HCT116 (cell line): Measurements from ENCODE around the gene BCL11A. TPM values are rescaled to one million over a fixed set of nuclear protein-coding genes. Genes with fewer than 3 reads are reported as not detected.

Experiments used
- ATAC-seq: fragments of 200-7000 bp; cut with Tn5 transposase; 2 replicates; pipeline ENCODE4 v1.9.1; 2020; ENCODE audit warnings: mild to moderate bottlenecking, moderate library complexity
- BruUV-seq: library from RNA; stranded (reverse); fragments of 400-500 nt; replicated peaks from 2 replicates; lab custom pipeline; 2021; lab: Mats Ljungman, UMichigan
- CTCF ChIA-PET: fragments of 300-600 bp; sonication (Branson Sonifier 250); formaldehyde crosslinking; loops from one replicate; lab custom pipeline; 2021; ENCODE audit warnings: antibody characterized with exemption; lab: Charles Lee
- POLR2A ChIA-PET: fragments of 300-600, 350-600 bp; sonication (Branson Sonifier 250); formaldehyde crosslinking; loops from one replicate; lab custom pipeline; 2021; ENCODE audit warnings: antibody characterized with exemption; lab: Charles Lee
- RAD21 ChIA-PET, 2 experiments: fragments of 300-600 bp; sonication (Branson Sonifier 250); formaldehyde crosslinking; loops; one replicate each; lab custom pipeline; 2023; ENCODE audit warnings: low total read pairs in 2 of 2; ENCODE audit not compliant: uncharacterized antibody in 2 of 2, unreplicated experiment in 2 of 2, low non-redundant PET in 1 of 2; lab: Charles Lee
- DNase-seq: peaks from one replicate; pipeline ENCODE4 v3.0.0-alpha.2; 2010; ENCODE audit warnings: low read depth, low spot score
- H2AFZ ChIP-seq: fragments of 200-600 bp; shearing (Covaris generic), sonication (generic); 2 replicates; pipeline ENCODE4 v1.6.1; 2017; ENCODE audit warnings: low read depth, mixed run types, mixed read lengths, antibody characterized with exemption, low read length; ENCODE audit not compliant: poor library complexity, severe bottlenecking
- H3K27ac ChIP-seq: 2 replicates; pipeline ENCODE4 v1.5.1; 2012; ENCODE audit warnings: low read depth, low read length
- H3K27me3 ChIP-seq: fragments of 200-600 bp; sonication (generic); 2 replicates; pipeline ENCODE4 v1.6.1; 2016; ENCODE audit warnings: mixed run types, low read length, mixed read lengths; ENCODE audit not compliant: insufficient read depth
- H3K36me3 ChIP-seq, 2 experiments: fragments of 200-500 bp in 1 of 2; fragments of 200-600 bp in 1 of 2; sonication (Bioruptor generic) in 1 of 2; sonication (generic) in 1 of 2; 2 replicates each; pipeline versions ENCODE4 v1.5.1 to v1.6.1; 2014 to 2016; ENCODE audit warnings: low read length in 2 of 2, inconsistent platforms in 1 of 2, mixed read lengths in 1 of 2, mixed run types in 1 of 2; ENCODE audit not compliant: insufficient read depth in 2 of 2, control insufficient read depth in 1 of 2
- H3K4me1 ChIP-seq, 2 experiments: fragments of 200-600 bp in 1 of 2; sonication (generic) in 1 of 2; 2 replicates each; pipeline versions ENCODE4 v1.5.1 to v1.6.1; 2012 to 2017; ENCODE audit warnings: low read length in 2 of 2, inconsistent platforms in 1 of 2, mild to moderate bottlenecking in 1 of 2, mixed read lengths in 1 of 2, mixed run types in 1 of 2, moderate library complexity in 1 of 2; ENCODE audit not compliant: insufficient read depth in 2 of 2, control insufficient read depth in 1 of 2
- H3K4me2 ChIP-seq: fragments of 200-600 bp; sonication (generic); 2 replicates; pipeline ENCODE4 v1.6.1; 2017; ENCODE audit warnings: mixed run types, low read length, mixed read lengths
- H3K4me3 ChIP-seq, 2 experiments: fragments of 200-600 bp in 1 of 2; sonication (generic) in 1 of 2; replicated peaks in 1 of 2; 2 replicates each; pipeline ENCODE4 v1.5.1; 2011 to 2016; ENCODE audit warnings: low read length in 2 of 2, control low read depth in 1 of 2, low read depth in 1 of 2, mild to moderate bottlenecking in 1 of 2, mixed read lengths in 1 of 2, mixed run types in 1 of 2
- H3K79me2 ChIP-seq: fragments of 200-600 bp; sonication (generic); 2 replicates; pipeline ENCODE4 v1.6.1; 2017; ENCODE audit warnings: mild to moderate bottlenecking, mixed run types, low read length, moderate library complexity, mixed read lengths; ENCODE audit not compliant: insufficient read depth
- H3K9ac ChIP-seq: fragments of 200-600 bp; sonication (generic); 2 replicates; pipeline ENCODE4 v1.6.1; 2016; ENCODE audit warnings: low read length, mixed read lengths
- H3K9me2 ChIP-seq: fragments of 200-600 bp; sonication (generic), shearing (Covaris generic); 2 replicates; pipeline ENCODE4 v1.6.1; 2017; ENCODE audit warnings: mixed run types, mild to moderate bottlenecking, moderate library complexity; ENCODE audit not compliant: insufficient read depth
- H3K9me3 ChIP-seq, 2 experiments: fragments of 200-500 bp in 1 of 2; fragments of 200-600 bp in 1 of 2; sonication (Bioruptor generic) in 1 of 2; sonication (generic) in 1 of 2; 2 replicates each; pipeline ENCODE4 v1.6.1; 2014 to 2017; ENCODE audit warnings: low read length in 2 of 2, mixed read lengths in 2 of 2, inconsistent platforms in 1 of 2, low read depth in 1 of 2, mild to moderate bottlenecking in 1 of 2, mixed run types in 1 of 2, moderate library complexity in 1 of 2; ENCODE audit not compliant: control insufficient read depth in 1 of 2, insufficient read depth in 1 of 2
- H4K20me1 ChIP-seq: fragments of 200-600 bp; sonication (generic), shearing (Covaris generic); 2 replicates; pipeline ENCODE4 v1.6.1; 2017; ENCODE audit warnings: mixed run types, mild to moderate bottlenecking, moderate library complexity; ENCODE audit not compliant: insufficient read depth
- ATF3 ChIP-seq: IDR thresholded peaks from 2 replicates; pipeline ENCODE4 v1.6.1; 2012
- CBX3 ChIP-seq: IDR thresholded peaks from 2 replicates; pipeline ENCODE4 v1.6.1; 2012; ENCODE audit warnings: low read depth
- CEBPB ChIP-seq: IDR thresholded peaks from 2 replicates; pipeline ENCODE4 v1.6.1; 2012; ENCODE audit warnings: low read depth
- EGR1 ChIP-seq: IDR thresholded peaks from 2 replicates; pipeline ENCODE4 v1.6.1; 2012; ENCODE audit warnings: low read depth
- ELF1 ChIP-seq: IDR thresholded peaks from 2 replicates; pipeline ENCODE4 v1.6.1; 2012; ENCODE audit warnings: low read depth, borderline replicate concordance
- EZH2 ChIP-seq: fragments of 200-600 bp; sonication (generic); IDR thresholded peaks from 2 replicates; pipeline ENCODE4 v1.6.1; 2017; ENCODE audit warnings: antibody characterized with exemption, mixed run types
- EZH2phosphoT487 ChIP-seq: fragments of 200-600 bp; IDR thresholded peaks from 2 replicates; pipeline ENCODE4 v1.6.1; 2018; ENCODE audit warnings: antibody characterized with exemption, borderline replicate concordance
- FOSL1 ChIP-seq: IDR thresholded peaks from 2 replicates; pipeline ENCODE4 v1.6.1; 2012; ENCODE audit warnings: low read depth
- JUND ChIP-seq: IDR thresholded peaks from 2 replicates; pipeline ENCODE4 v1.6.1; 2012
- MAX ChIP-seq: IDR thresholded peaks from 2 replicates; pipeline ENCODE4 v1.6.1; 2012
- POLR2A ChIP-seq: IDR thresholded peaks from 2 replicates; pipeline ENCODE4 v1.7.0; 2011; ENCODE audit warnings: borderline replicate concordance; ENCODE audit not compliant: insufficient read depth, insufficient read length; ENCODE audit errors: extremely low read depth
- POLR2AphosphoS5 ChIP-seq: IDR thresholded peaks from 2 replicates; pipeline ENCODE4 v1.6.1; 2011; ENCODE audit warnings: mild to moderate bottlenecking, low read depth, low read length, moderate library complexity
- RAD21 ChIP-seq: IDR thresholded peaks from 2 replicates; pipeline ENCODE4 v1.6.1; 2012; ENCODE audit warnings: low read depth, mild to moderate bottlenecking
- REST ChIP-seq: IDR thresholded peaks from 2 replicates; pipeline ENCODE4 v1.6.1; 2012; ENCODE audit warnings: low read depth
- SIN3A ChIP-seq: IDR thresholded peaks from 2 replicates; pipeline ENCODE4 v1.6.1; 2012; ENCODE audit warnings: low read depth
- SP1 ChIP-seq: IDR thresholded peaks from 2 replicates; pipeline ENCODE4 v1.6.1; 2012; ENCODE audit warnings: low read depth
- SRF ChIP-seq: IDR thresholded peaks from 2 replicates; pipeline ENCODE4 v1.6.1; 2012; ENCODE audit warnings: low read depth
- TCF7L2 ChIP-seq: IDR thresholded peaks from 2 replicates; pipeline ENCODE4 v1.7.0; 2011; ENCODE audit warnings: borderline replicate concordance, inconsistent platforms; ENCODE audit not compliant: insufficient read depth, insufficient read length; ENCODE audit errors: extremely low read depth
- YY1 ChIP-seq: IDR thresholded peaks from 2 replicates; pipeline ENCODE4 v1.6.1; 2011; ENCODE audit warnings: low read length, low read depth, moderate library complexity, mild to moderate bottlenecking; ENCODE audit not compliant: insufficient replicate concordance; ENCODE audit errors: extremely low read depth
- ZBTB33 ChIP-seq: IDR thresholded peaks from 2 replicates; pipeline ENCODE4 v1.6.1; 2011; ENCODE audit warnings: mild to moderate bottlenecking, low read length, moderate library complexity; ENCODE audit not compliant: insufficient replicate concordance; ENCODE audit errors: extremely low read depth
- ZFX ChIP-seq: fragments of 450-650 bp; IDR thresholded peaks from 2 replicates; pipeline ENCODE4 v1.6.1; 2017
- ZNF274 ChIP-seq: fragments of 200-500 bp; sonication (Bioruptor generic); IDR thresholded peaks from 2 replicates; pipeline ENCODE4 v1.6.1; 2014; ENCODE audit warnings: mild to moderate bottlenecking, low read depth, low read length, inconsistent platforms
- intact Hi-C: fragments of 100-400 bp; cut with micrococcal nuclease; formaldehyde crosslinking; loops from 2 replicates; pipeline ENCODE4 v1.10.0; 2022
- total RNA-seq: library from RNA; stranded (reverse); gene quantifications from one replicate; pipeline ENCODE4 v1.2.1, GENCODE V29; 2021; ENCODE audit not compliant: unreplicated experiment

The BCL11A gene
- total RNA-seq, 1 experiment from 2014 or later, result 0.71 TPM

- H3K27me3 ChIP-seq, result peaks cover 56% of the 10 kb centered on the region
- BruUV-seq, result no TSS peak
- no peaks in the 10 kb centered on the region for H3K36me3 ChIP-seq
- H4K20me1 ChIP-seq, result no peaks in the 10 kb centered on the region
- no peaks in the 10 kb centered on the region for H3K9me3 ChIP-seq
- ChIA-PET RAD21 (no interaction called here), POLR2A (no interaction called here), CTCF (interaction anchor here (1.5 kb wide), 1 partner anchor 26 kb away, joined by 6 read pairs; no protein-coding TSS in a partner anchor)
- intact Hi-C loops, result loop anchor here (10.0 kb wide), 1 partner anchor 1250 kb away; no protein-coding TSS in a partner anchor
- H3K4me2 ChIP-seq, result peak overlapping the region; percentile 98
- no peaks in the 10 kb centered on the region for H3K79me2 ChIP-seq
- peak overlapping the region; percentile 88 for H2AFZ ChIP-seq
- H3K4me1 ChIP-seq, result peaks cover 2 to 29% of the 10 kb centered on the region in 2 experiments; a peak in 2 of 4 replicates
- peak overlapping the region; percentile 57 to 67 for H3K4me3 ChIP-seq
- H3K9ac ChIP-seq, result no peak overlapping the region
- ATAC-seq (peak; percentile 61), DNase-seq (peak; percentile 36)
- no peak overlapping the region for H3K27ac ChIP-seq
- H3K9me2 ChIP-seq, result no peaks in the 10 kb centered on the region
- TF ChIP-seq FOSL1 (no peak), SRF (no peak), ZNF274 (no peak), CBX3 (no peak), SP1 (no peak), JUND (no peak), MAX (0 out of 2 replicates have a peak, but pooled peaks have one; percentile 38), ZBTB33 (no peak), YY1 (no peak), ELF1 (no peak), EZH2 (0 out of 2 replicates have a peak, but pooled peaks have one; percentile 79), ATF3 (no peak), EZH2phosphoT487 (no peak), POLR2AphosphoS5 (no peak), TCF7L2 (no peak), CEBPB (no peak), EGR1 (no peak), RAD21 (peak; percentile 31; the same call in 1 of the 2 replicates), POLR2A (no peak), SIN3A (no peak), REST (no peak), ZFX (no peak)
Measured at GRCh38 chr2:60555066-60555782, 1.8 kb upstream of the BCL11A start.
